ENCODE data around the gene SORCS2.

The SORCS2 gene

GRCh38 chr4:7539659-7540058 is 347.3 kb downstream of the SORCS2 start (continued):
- no peak for TF ChIP-seq PRDM2 (tag by site-specific recombination; IDR thresholded peaks at IDR 0.05; ENCODE audit: borderline replicate concordance)
- no peak for TF ChIP-seq ZNF664 (tag by site-specific recombination; IDR thresholded peaks at IDR 0.05)
- TF ChIP-seq PATZ1 (tag by site-specific recombination; IDR thresholded peaks at IDR 0.05), result peak; percentile 67; the same call in 1 of the 2 replicates

- TF ChIP-seq ZNF560 (tag by site-specific recombination; IDR thresholded peaks at IDR 0.05; ENCODE audit: borderline replicate concordance) (no peak), ZFP69B (tag by site-specific recombination; IDR thresholded peaks at IDR 0.05) (0 out of 2 replicates have a peak, but pooled peaks have one; percentile 55), ZNF138 (tag by site-specific recombination; IDR thresholded peaks at IDR 0.05; ENCODE audit: borderline replicate concordance) (no peak), ZNF549 (tag by site-specific recombination; IDR thresholded peaks at IDR 0.05) (no peak)
- ChIA-PET POLR2A (no interaction called here), CTCF (no interaction called here)
- Histone ChIP-seq H3K4me3 (ENCODE audit: low read depth, low read length) (no peak overlapping the region), H3K9me3 (ENCODE audit: control insufficient read depth, insufficient read depth, low read depth, low read length) (no peaks in the 10 kb centered on the region), H3K36me3 (ENCODE audit: control insufficient read depth in 2 of 2, insufficient read depth in 1 of 2, low read length in 2 of 2) (no peaks in the 10 kb centered on the region), H3K27ac (ENCODE audit: extremely low read depth, low read depth, low read length) (no peak overlapping the region), H3K4me1 (ENCODE audit: control insufficient read depth, insufficient read depth, low read length) (no peaks in the 10 kb centered on the region)
These were observed 347.9 kb downstream of the SORCS2 start for GRCh38 chr4:7540206-7540605.

- no peak for TF ChIP-seq ZNF549 (tag by site-specific recombination; IDR thresholded peaks at IDR 0.05)
- no peak for TF ChIP-seq ZNF354C (tag by site-specific recombination; IDR thresholded peaks at IDR 0.05; ENCODE audit: borderline replicate concordance, low read depth)
- TF ChIP-seq ZNF530 (tag by site-specific recombination; IDR thresholded peaks at IDR 0.05; ENCODE audit: low read depth), result no peak
- TF ChIP-seq KLF10 (tag by site-specific recombination; IDR thresholded peaks at IDR 0.05), result no peak
- TF ChIP-seq KLF16 (tag by site-specific recombination; IDR thresholded peaks at IDR 0.05), result no peak
- no peak for TF ChIP-seq KLF7 (tag by site-specific recombination; IDR thresholded peaks at IDR 0.05; ENCODE audit: borderline replicate concordance)
- TF ChIP-seq YY2 (tag by site-specific recombination; IDR thresholded peaks at IDR 0.05), result no peak
- TF ChIP-seq SCRT2 (tag by site-specific recombination; IDR thresholded peaks at IDR 0.05), result no peak
- TF ChIP-seq ZNF221 (tag by site-specific recombination; IDR thresholded peaks at IDR 0.05; ENCODE audit: borderline replicate concordance), result no peak
- TF ChIP-seq ZNF658 (tag by site-specific recombination; IDR thresholded peaks at IDR 0.05), result no peak
- no peak for TF ChIP-seq ZFP69B (tag by site-specific recombination; IDR thresholded peaks at IDR 0.05)
- CTCF ChIA-PET, result no interaction called here
- no peaks in the 10 kb centered on the region for H3K36me3 ChIP-seq (ENCODE audit: control insufficient read depth in 2 of 2, insufficient read depth in 1 of 2, low read length in 2 of 2)
These were observed 348.5 kb downstream of the SORCS2 start for GRCh38 chr4:7540654-7541413.

More at GRCh38 chr4:7540654-7541413, 348.5 kb downstream of the SORCS2 start:
- POLR2A ChIA-PET, result no interaction called here
- no peaks in the 10 kb centered on the region for H3K9me3 ChIP-seq (ENCODE audit: control insufficient read depth, insufficient read depth, low read depth, low read length)
- no peaks in the 10 kb centered on the region for H3K4me1 ChIP-seq (ENCODE audit: control insufficient read depth, insufficient read depth, low read length)
- no peak overlapping the region for H3K27ac ChIP-seq (ENCODE audit: extremely low read depth, low read depth, low read length)
- H3K4me3 ChIP-seq (ENCODE audit: low read depth, low read length), result no peak overlapping the region

Measured in HEK293 (cell line).